HepG2 (cell line): ENCODE measurements around the gene DSC3. TPM values are rescaled to one million over a fixed set of nuclear protein-coding genes. Genes with fewer than 3 reads are reported as not detected.

ENCODE experiments used
- ATAC-seq: fragments of 200-7000 bp; cut with Tn5 transposase; 3 replicates; pipeline ENCODE4 v1.9.1; 2020; ENCODE audit warnings: mild to moderate bottlenecking, moderate library complexity
- BruUV-seq: library from RNA; stranded (reverse); fragments of 400-500 nt; replicated peaks from 2 replicates; lab custom pipeline; 2021; lab: Mats Ljungman, UMichigan
- CTCF ChIA-PET: fragments of 300-600 bp; formaldehyde crosslinking; extraction: SDS; loops from one replicate; lab custom pipeline; 2021; ENCODE audit warnings: low total read pairs, inconsistent platforms, low intra/inter-chr PET ratio; lab: Yijun Ruan, JAX
- POLR2A ChIA-PET: fragments of 350-600 bp; sonication (Branson Sonifier 250); formaldehyde crosslinking; loops from one replicate; lab custom pipeline; 2020; ENCODE audit warnings: antibody characterized with exemption, inconsistent platforms; lab: Yijun Ruan, JAX
- DNase-seq: peaks from one replicate; pipeline ENCODE4 v3.0.0-alpha.2; 2015; ENCODE audit warnings: low spot score
- FAIRE-seq: peaks from 3 replicates; lab custom pipeline; 2011; peaks lifted over from hg19 to GRCh38; lab: Jason Lieb, UNC
- H2AFZ ChIP-seq: one replicate; pipeline ENCODE4 v1.6.1; 2011; ENCODE audit warnings: low read length, inconsistent platforms
- H3K27ac ChIP-seq: fragments of 300-600 bp; 3 replicates; pipeline ENCODE4 v1.8.0; 2011; ENCODE audit warnings: mixed run types, mild to moderate bottlenecking, mixed read lengths, low read length, inconsistent platforms; ENCODE audit not compliant: insufficient read depth; ENCODE audit errors: extremely low read length
- H3K27me3 ChIP-seq, 2 experiments: fragments of 200-600 bp in 1 of 2; 2 replicates in 1 of 2; 3 replicates in 1 of 2; pipeline versions ENCODE4 v1.6.0 to v1.8.0; 2011; ENCODE audit warnings: low read length in 2 of 2, mild to moderate bottlenecking in 2 of 2, moderate library complexity in 2 of 2, inconsistent platforms in 1 of 2; ENCODE audit not compliant: insufficient read depth in 2 of 2, control insufficient read depth in 1 of 2
- H3K36me3 ChIP-seq, 2 experiments: fragments of 200-600 bp in 1 of 2; replicated peaks in 1 of 2; 2 replicates in 1 of 2; 3 replicates in 1 of 2; pipeline versions ENCODE4 v1.5.1 to v1.8.0; 2011; ENCODE audit warnings: low read length in 2 of 2, inconsistent platforms in 1 of 2; ENCODE audit not compliant: insufficient read depth in 2 of 2, control insufficient read depth in 1 of 2
- H3K4me1 ChIP-seq: 2 replicates; pipeline ENCODE4 v1.5.1; 2012; ENCODE audit warnings: low read length, inconsistent platforms; ENCODE audit not compliant: insufficient read depth
- H3K4me2 ChIP-seq: 2 replicates; pipeline ENCODE4 v1.6.0; 2011; ENCODE audit warnings: low read depth, low read length, inconsistent platforms
- H3K4me3 ChIP-seq, 3 experiments: fragments of 200-600 bp in 1 of 3; sonication (generic), shearing (Covaris generic) in 1 of 3; replicated peaks in 1 of 3; 2 replicates each; pipeline ENCODE4 v1.5.1; 2011 to 2016; ENCODE audit warnings: low read length in 3 of 3, inconsistent platforms in 2 of 3, low read depth in 2 of 3, mild to moderate bottlenecking in 2 of 3, control low read depth in 1 of 3, mixed read lengths in 1 of 3; ENCODE audit not compliant: insufficient read depth in 1 of 3
- H3K79me2 ChIP-seq: one replicate; pipeline ENCODE4 v1.6.1; 2011; ENCODE audit warnings: low read length, inconsistent platforms; ENCODE audit not compliant: insufficient read depth
- H3K9ac ChIP-seq: 2 replicates; pipeline ENCODE4 v1.6.0; 2011; ENCODE audit warnings: mild to moderate bottlenecking, low read depth, low read length, inconsistent platforms; ENCODE audit not compliant: insufficient read depth
- H3K9me3 ChIP-seq: 2 replicates; pipeline ENCODE4 v1.5.1; 2012; ENCODE audit warnings: mild to moderate bottlenecking, low read length
- H4K20me1 ChIP-seq: 2 replicates; pipeline ENCODE4 v1.6.0; 2011; ENCODE audit warnings: inconsistent platforms, mild to moderate bottlenecking, low read length, moderate library complexity; ENCODE audit not compliant: insufficient read depth
- HNF4A ChIP-seq: sonication (generic); formaldehyde crosslinking; IDR thresholded peaks from 2 replicates; pipeline ENCODE4 v1.4.0; 2020; ENCODE audit warnings: missing genetic modification reagents
- MED13 ChIP-seq: sonication (generic); formaldehyde crosslinking; IDR thresholded peaks from 2 replicates; pipeline ENCODE4 v1.5.0; 2020; ENCODE audit warnings: missing genetic modification reagents
- NCOR1 ChIP-seq: fragments of 200-600 bp; sonication (generic); IDR thresholded peaks from 2 replicates; pipeline ENCODE4 v1.7.0; 2017; ENCODE audit warnings: antibody characterized with exemption, low read length, borderline replicate concordance
- NKX3-1 ChIP-seq: sonication (generic); formaldehyde crosslinking; IDR thresholded peaks from 2 replicates; pipeline ENCODE4 v1.5.0; 2020; ENCODE audit warnings: missing genetic modification reagents
- SIN3B ChIP-seq: fragments of 150-350 bp; IDR thresholded peaks from 2 replicates; pipeline ENCODE4 v1.6.1; 2014; ENCODE audit warnings: low read length
- SIX4 ChIP-seq: sonication (generic); formaldehyde crosslinking; IDR thresholded peaks from 2 replicates; pipeline ENCODE4 v1.4.0; 2020; ENCODE audit warnings: missing genetic modification reagents
- TCF12 ChIP-seq, 2 experiments: fragments of 450-650 bp in 1 of 2; sonication (generic) in 1 of 2; formaldehyde crosslinking in 1 of 2; IDR thresholded peaks; 2 replicates each; pipeline versions ENCODE4 v1.6.1 to v1.8.0; 2017 to 2022; ENCODE audit warnings: antibody characterized with exemption in 1 of 2, mild to moderate bottlenecking in 1 of 2, missing genetic modification reagents in 1 of 2, moderate library complexity in 1 of 2
- TP53 ChIP-seq: sonication (generic); formaldehyde crosslinking; conservative IDR thresholded peaks from 2 replicates; pipeline ENCODE4 v1.4.0; 2020; ENCODE audit warnings: missing genetic modification reagents
- ZBTB7B ChIP-seq: sonication (generic); formaldehyde crosslinking; IDR thresholded peaks from 2 replicates; pipeline ENCODE4 v1.4.0; 2020; ENCODE audit warnings: missing genetic modification reagents
- ZNF121 ChIP-seq: sonication (generic); formaldehyde crosslinking; IDR thresholded peaks from 2 replicates; pipeline ENCODE4 v1.5.0; 2020; ENCODE audit warnings: mild to moderate bottlenecking, missing genetic modification reagents
- ZNF205 ChIP-seq: IDR thresholded peaks from 2 replicates; pipeline ENCODE4 v1.6.1; 2018; ENCODE audit warnings: missing biosample characterization, missing genetic modification reagents
- ZNF329 ChIP-seq: sonication (generic); formaldehyde crosslinking; IDR thresholded peaks from 2 replicates; pipeline ENCODE4 v1.9.0; 2021; ENCODE audit warnings: low read depth, mild to moderate bottlenecking, missing genetic modification reagents
- ZNF451 ChIP-seq: sonication (generic); formaldehyde crosslinking; IDR thresholded peaks from 2 replicates; pipeline ENCODE4 v1.5.0; 2020; ENCODE audit warnings: mild to moderate bottlenecking, missing genetic modification reagents
- ZNF547 ChIP-seq: sonication (generic); formaldehyde crosslinking; IDR thresholded peaks from 2 replicates; pipeline ENCODE4 v1.5.1; 2020; ENCODE audit warnings: mild to moderate bottlenecking, missing genetic modification reagents
- ZNF644 ChIP-seq: IDR thresholded peaks from 2 replicates; pipeline ENCODE4 v1.6.1; 2016; ENCODE audit warnings: low read depth
- ZNF839 ChIP-seq: sonication (generic); formaldehyde crosslinking; IDR thresholded peaks from 2 replicates; pipeline ENCODE4 v1.4.0; 2020; ENCODE audit warnings: missing genetic modification reagents, mild to moderate bottlenecking, borderline replicate concordance
- ZSCAN22 ChIP-seq: sonication (generic); formaldehyde crosslinking; IDR thresholded peaks from 2 replicates; pipeline ENCODE4 v1.4.0; 2020; ENCODE audit warnings: mild to moderate bottlenecking, missing genetic modification reagents
- WGBS: methylation state at CpG from one replicate; pipeline ENCODE4 v1.1.6; 2017; ENCODE audit warnings: low lambda C conversion rate; 5-methylcytosine and 5-hydroxymethylcytosine counted together
- in situ Hi-C: cut with HindIII; loops from 2 replicates; pipeline ENCODE4 v1.10.0; 2017; ENCODE audit warnings: low pct_unique_long_range_greater_than_20kb; ENCODE audit not compliant: extremely low pct_ligation_motif_present
- intact Hi-C: fragments of 100-400 bp; cut with micrococcal nuclease; formaldehyde crosslinking; loops from one replicate; pipeline ENCODE4 v1.10.0; 2022; ENCODE audit not compliant: unreplicated experiment
- polyA plus RNA-seq, 8 experiments: library from polyadenylated mRNA; depleted of rRNA in 3 of 8; stranded (reverse) in 7 of 8; unstranded in 1 of 8; fragments of >200 nt; fragmentation: Illumina TruSeq in 4 of 8; extraction: Trizol in 4 of 8; gene quantifications; 2 replicates each; pipeline versions ENCODE4 v1.2.1 to v1.2.3, GENCODE V29; 2011 to 2016; ENCODE audit warnings: low read depth in 4 of 8, missing spikeins in 1 of 8, mixed read lengths in 1 of 8; ENCODE audit not compliant: insufficient read depth in 1 of 8
- total RNA-seq, 5 experiments: library from RNA; depleted of rRNA; stranded (reverse); fragments of >200 nt; fragmentation: Illumina TruSeq; extraction: Trizol; gene quantifications; 2 replicates each; pipeline ENCODE4 v1.2.3, GENCODE V29; 2016; ENCODE audit warnings: low read depth in 1 of 5
- TF ChIP-seq, protein P1 (sequence below): sonication (generic); formaldehyde crosslinking; IDR thresholded peaks from 2 replicates; pipeline ENCODE4 v1.5.0; 2020; ENCODE audit warnings: missing genetic modification reagents
- TF ChIP-seq, protein P2 (sequence below): sonication (generic); formaldehyde crosslinking; IDR thresholded peaks from 2 replicates; pipeline ENCODE4 v1.4.0; 2020; ENCODE audit warnings: mild to moderate bottlenecking, missing genetic modification reagents
- TF ChIP-seq, protein P3 (sequence below): sonication (generic); formaldehyde crosslinking; IDR thresholded peaks from 2 replicates; pipeline ENCODE4 v1.5.0; 2020; ENCODE audit warnings: mild to moderate bottlenecking, missing genetic modification reagents
- TF ChIP-seq, protein P4 (sequence below): fragments of 450-650 bp; IDR thresholded peaks from 2 replicates; pipeline ENCODE4 v1.6.1; 2016

DSC3 gene
- total and polyA plus RNA-seq, 2 of the 13 experiments (the other 11 are each of a cell fraction or from before 2014, with no cell fraction given), result 0.05 to 0.38 TPM

DNA sequence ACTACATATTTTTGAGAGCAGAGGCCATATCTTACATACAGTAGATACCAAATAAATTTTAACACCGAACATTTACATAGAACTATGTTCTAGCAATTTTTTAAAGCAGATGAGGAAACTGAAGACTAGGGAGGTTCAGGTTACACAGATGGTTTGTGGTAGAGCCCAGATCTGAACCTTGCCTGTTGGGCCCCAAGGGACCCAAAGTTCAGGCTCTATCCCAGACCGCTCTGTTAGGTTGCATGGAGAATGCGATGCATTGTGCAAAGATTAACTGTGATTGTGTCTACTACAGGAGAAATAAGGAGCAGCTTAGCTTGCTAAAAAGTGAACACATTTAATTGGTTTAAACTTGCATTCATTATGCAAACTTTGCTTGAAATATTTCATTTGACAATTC is 16.4 kb upstream of the DSC3 start (continued):
- TF ChIP-seq SIX4, result peak; percentile 66; the same call in 1 of the 2 replicates
- peak; percentile 84 for TF ChIP-seq HNF4A (CRISPR knock-in tag)
- no peak for TF ChIP-seq TP53 (CRISPR knock-in tag)
- TF ChIP-seq TCF12 (IDR thresholded peaks at IDR 0.05), result no peak
- no peak for TF ChIP-seq TCF12 (CRISPR knock-in tag; IDR thresholded peaks at IDR 0.05)
- TF ChIP-seq NCOR1, result peak; percentile 73; the same call in 1 of the 2 replicates
- no peak for TF ChIP-seq ZNF451 (CRISPR knock-in tag)
- TF ChIP-seq SIN3B, result no peak
- TF ChIP-seq ZNF547 (CRISPR knock-in tag), result no peak
- TF ChIP-seq, protein P1, sequence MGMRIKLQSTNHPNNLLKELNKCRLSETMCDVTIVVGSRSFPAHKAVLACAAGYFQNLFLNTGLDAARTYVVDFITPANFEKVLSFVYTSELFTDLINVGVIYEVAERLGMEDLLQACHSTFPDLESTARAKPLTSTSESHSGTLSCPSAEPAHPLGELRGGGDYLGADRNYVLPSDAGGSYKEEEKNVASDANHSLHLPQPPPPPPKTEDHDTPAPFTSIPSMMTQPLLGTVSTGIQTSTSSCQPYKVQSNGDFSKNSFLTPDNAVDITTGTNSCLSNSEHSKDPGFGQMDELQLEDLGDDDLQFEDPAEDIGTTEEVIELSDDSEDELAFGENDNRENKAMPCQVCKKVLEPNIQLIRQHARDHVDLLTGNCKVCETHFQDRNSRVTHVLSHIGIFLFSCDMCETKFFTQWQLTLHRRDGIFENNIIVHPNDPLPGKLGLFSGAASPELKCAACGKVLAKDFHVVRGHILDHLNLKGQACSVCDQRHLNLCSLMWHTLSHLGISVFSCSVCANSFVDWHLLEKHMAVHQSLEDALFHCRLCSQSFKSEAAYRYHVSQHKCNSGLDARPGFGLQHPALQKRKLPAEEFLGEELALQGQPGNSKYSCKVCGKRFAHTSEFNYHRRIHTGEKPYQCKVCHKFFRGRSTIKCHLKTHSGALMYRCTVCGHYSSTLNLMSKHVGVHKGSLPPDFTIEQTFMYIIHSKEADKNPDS (CRISPR knock-in tag), result no peak
- no peak for TF ChIP-seq MED13 (CRISPR knock-in tag)
- TF ChIP-seq NKX3-1 (CRISPR knock-in tag), result no peak

DNA sequence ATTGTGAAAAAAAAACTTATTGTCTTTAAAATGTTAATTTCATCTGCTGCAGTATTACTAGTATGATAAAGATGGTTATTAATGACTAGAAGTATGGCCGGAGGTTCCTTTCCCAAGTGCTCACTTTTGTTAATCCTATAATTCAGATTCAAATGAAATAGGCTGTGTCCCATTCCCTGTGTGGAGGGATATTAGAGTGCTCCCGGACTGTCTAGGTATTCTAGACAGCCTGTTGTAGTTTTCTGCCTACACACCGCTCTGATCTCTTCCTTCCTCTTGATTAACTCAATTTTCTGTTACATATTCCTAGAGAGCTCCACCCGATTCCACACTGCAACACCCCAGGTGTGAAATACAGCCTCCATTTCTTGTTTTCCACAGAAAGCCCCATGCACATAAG is 15.4 kb upstream of the DSC3 start:
- Histone ChIP-seq H3K36me3 (no peaks in the 10 kb centered on the region), H3K4me2 (no peak overlapping the region), H3K79me2 (no peaks in the 10 kb centered on the region), H3K27me3 (no peaks in the 10 kb centered on the region), H3K4me3 (no peak overlapping the region), H3K9me3 (no peaks in the 10 kb centered on the region), H3K27ac (no peak overlapping the region), H4K20me1 (no peaks in the 10 kb centered on the region), H3K9ac (no peak overlapping the region), H3K4me1 (peaks cover 18% of the 10 kb centered on the region), H2AFZ (no peak overlapping the region)
- no peak for DNase-seq
- FAIRE-seq, result no peak
- in situ Hi-C loops (no loop called here), intact Hi-C loops (loop anchor here (10.0 kb wide), 1 partner anchor 457 kb away; no protein-coding TSS in a partner anchor)
- BruUV-seq, result no TSS peak
- POLR2A ChIA-PET, result no interaction called here
- ATAC-seq, result no peak
- 72% methylated on average over 4 of the region's 4 CpGs for WGBS
- CTCF ChIA-PET, result no interaction called here
- TF ChIP-seq, protein P2, sequence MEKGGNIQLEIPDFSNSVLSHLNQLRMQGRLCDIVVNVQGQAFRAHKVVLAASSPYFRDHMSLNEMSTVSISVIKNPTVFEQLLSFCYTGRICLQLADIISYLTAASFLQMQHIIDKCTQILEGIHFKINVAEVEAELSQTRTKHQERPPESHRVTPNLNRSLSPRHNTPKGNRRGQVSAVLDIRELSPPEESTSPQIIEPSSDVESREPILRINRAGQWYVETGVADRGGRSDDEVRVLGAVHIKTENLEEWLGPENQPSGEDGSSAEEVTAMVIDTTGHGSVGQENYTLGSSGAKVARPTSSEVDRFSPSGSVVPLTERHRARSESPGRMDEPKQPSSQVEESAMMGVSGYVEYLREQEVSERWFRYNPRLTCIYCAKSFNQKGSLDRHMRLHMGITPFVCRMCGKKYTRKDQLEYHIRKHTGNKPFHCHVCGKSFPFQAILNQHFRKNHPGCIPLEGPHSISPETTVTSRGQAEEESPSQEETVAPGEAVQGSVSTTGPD (CRISPR knock-in tag), result no peak
- TF ChIP-seq ZNF644, result no peak
- TF ChIP-seq, protein P3, sequence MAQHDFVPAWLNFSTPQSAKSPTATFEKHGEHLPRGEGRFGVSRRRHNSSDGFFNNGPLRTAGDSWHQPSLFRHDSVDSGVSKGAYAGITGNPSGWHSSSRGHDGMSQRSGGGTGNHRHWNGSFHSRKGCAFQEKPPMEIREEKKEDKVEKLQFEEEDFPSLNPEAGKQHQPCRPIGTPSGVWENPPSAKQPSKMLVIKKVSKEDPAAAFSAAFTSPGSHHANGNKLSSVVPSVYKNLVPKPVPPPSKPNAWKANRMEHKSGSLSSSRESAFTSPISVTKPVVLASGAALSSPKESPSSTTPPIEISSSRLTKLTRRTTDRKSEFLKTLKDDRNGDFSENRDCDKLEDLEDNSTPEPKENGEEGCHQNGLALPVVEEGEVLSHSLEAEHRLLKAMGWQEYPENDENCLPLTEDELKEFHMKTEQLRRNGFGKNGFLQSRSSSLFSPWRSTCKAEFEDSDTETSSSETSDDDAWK (CRISPR knock-in tag), result no peak
- no peak for TF ChIP-seq ZNF839 (CRISPR knock-in tag)
- TF ChIP-seq, protein P4, sequence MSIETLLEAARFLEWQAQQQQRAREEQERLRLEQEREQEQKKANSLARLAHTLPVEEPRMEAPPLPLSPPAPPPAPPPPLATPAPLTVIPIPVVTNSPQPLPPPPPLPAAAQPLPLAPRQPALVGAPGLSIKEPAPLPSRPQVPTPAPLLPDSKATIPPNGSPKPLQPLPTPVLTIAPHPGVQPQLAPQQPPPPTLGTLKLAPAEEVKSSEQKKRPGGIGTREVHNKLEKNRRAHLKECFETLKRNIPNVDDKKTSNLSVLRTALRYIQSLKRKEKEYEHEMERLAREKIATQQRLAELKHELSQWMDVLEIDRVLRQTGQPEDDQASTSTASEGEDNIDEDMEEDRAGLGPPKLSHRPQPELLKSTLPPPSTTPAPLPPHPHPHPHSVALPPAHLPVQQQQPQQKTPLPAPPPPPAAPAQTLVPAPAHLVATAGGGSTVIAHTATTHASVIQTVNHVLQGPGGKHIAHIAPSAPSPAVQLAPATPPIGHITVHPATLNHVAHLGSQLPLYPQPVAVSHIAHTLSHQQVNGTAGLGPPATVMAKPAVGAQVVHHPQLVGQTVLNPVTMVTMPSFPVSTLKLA, result no peak
- TF ChIP-seq ZNF329 (CRISPR knock-in tag), result no peak
- TF ChIP-seq ZNF205 (CRISPR knock-in tag), result no peak
- TF ChIP-seq ZNF121 (CRISPR knock-in tag), result no peak
- no peak for TF ChIP-seq ZSCAN22 (CRISPR knock-in tag)
- TF ChIP-seq ZBTB7B (CRISPR knock-in tag), result no peak
